HepG2 (cell line): ENCODE results near the gene ZFP36L2. TPM values are rescaled to one million over a fixed set of nuclear protein-coding genes. Genes with fewer than 3 reads are reported as not detected.

Experiments used
- ATAC-seq: fragments of 200-7000 bp; cut with Tn5 transposase; 3 replicates; pipeline ENCODE4 v1.9.1; 2020; ENCODE audit warnings: mild to moderate bottlenecking, moderate library complexity
- BruUV-seq: library from RNA; stranded (reverse); fragments of 400-500 nt; replicated peaks from 2 replicates; lab custom pipeline; 2021; lab: Mats Ljungman, UMichigan
- CTCF ChIA-PET: fragments of 300-600 bp; formaldehyde crosslinking; extraction: SDS; loops from one replicate; lab custom pipeline; 2021; ENCODE audit warnings: low total read pairs, inconsistent platforms, low intra/inter-chr PET ratio; lab: Yijun Ruan, JAX
- POLR2A ChIA-PET: fragments of 350-600 bp; sonication (Branson Sonifier 250); formaldehyde crosslinking; loops from one replicate; lab custom pipeline; 2020; ENCODE audit warnings: antibody characterized with exemption, inconsistent platforms; lab: Yijun Ruan, JAX
- DNase-seq: peaks from one replicate; pipeline ENCODE4 v3.0.0-alpha.2; 2015; ENCODE audit warnings: low spot score
- FAIRE-seq: peaks from 3 replicates; lab custom pipeline; 2011; peaks lifted over from hg19 to GRCh38; lab: Jason Lieb, UNC
- H2AFZ ChIP-seq: one replicate; pipeline ENCODE4 v1.6.1; 2011; ENCODE audit warnings: low read length, inconsistent platforms
- H3K27ac ChIP-seq: fragments of 300-600 bp; 3 replicates; pipeline ENCODE4 v1.8.0; 2011; ENCODE audit warnings: mixed run types, mild to moderate bottlenecking, mixed read lengths, low read length, inconsistent platforms; ENCODE audit not compliant: insufficient read depth; ENCODE audit errors: extremely low read length
- H3K27me3 ChIP-seq, 2 experiments: fragments of 200-600 bp in 1 of 2; 2 replicates in 1 of 2; 3 replicates in 1 of 2; pipeline versions ENCODE4 v1.6.0 to v1.8.0; 2011; ENCODE audit warnings: low read length in 2 of 2, mild to moderate bottlenecking in 2 of 2, moderate library complexity in 2 of 2, inconsistent platforms in 1 of 2; ENCODE audit not compliant: insufficient read depth in 2 of 2, control insufficient read depth in 1 of 2
- H3K36me3 ChIP-seq, 2 experiments: fragments of 200-600 bp in 1 of 2; replicated peaks in 1 of 2; 2 replicates in 1 of 2; 3 replicates in 1 of 2; pipeline versions ENCODE4 v1.5.1 to v1.8.0; 2011; ENCODE audit warnings: low read length in 2 of 2, inconsistent platforms in 1 of 2; ENCODE audit not compliant: insufficient read depth in 2 of 2, control insufficient read depth in 1 of 2
- H3K4me1 ChIP-seq: 2 replicates; pipeline ENCODE4 v1.5.1; 2012; ENCODE audit warnings: low read length, inconsistent platforms; ENCODE audit not compliant: insufficient read depth
- H3K4me2 ChIP-seq: 2 replicates; pipeline ENCODE4 v1.6.0; 2011; ENCODE audit warnings: low read depth, low read length, inconsistent platforms
- H3K4me3 ChIP-seq, 3 experiments: fragments of 200-600 bp in 1 of 3; sonication (generic), shearing (Covaris generic) in 1 of 3; replicated peaks in 1 of 3; 2 replicates each; pipeline ENCODE4 v1.5.1; 2011 to 2016; ENCODE audit warnings: low read length in 3 of 3, inconsistent platforms in 2 of 3, low read depth in 2 of 3, mild to moderate bottlenecking in 2 of 3, control low read depth in 1 of 3, mixed read lengths in 1 of 3; ENCODE audit not compliant: insufficient read depth in 1 of 3
- H3K79me2 ChIP-seq: one replicate; pipeline ENCODE4 v1.6.1; 2011; ENCODE audit warnings: low read length, inconsistent platforms; ENCODE audit not compliant: insufficient read depth
- H3K9ac ChIP-seq: 2 replicates; pipeline ENCODE4 v1.6.0; 2011; ENCODE audit warnings: mild to moderate bottlenecking, low read depth, low read length, inconsistent platforms; ENCODE audit not compliant: insufficient read depth
- H3K9me3 ChIP-seq: 2 replicates; pipeline ENCODE4 v1.5.1; 2012; ENCODE audit warnings: mild to moderate bottlenecking, low read length
- H4K20me1 ChIP-seq: 2 replicates; pipeline ENCODE4 v1.6.0; 2011; ENCODE audit warnings: inconsistent platforms, mild to moderate bottlenecking, low read length, moderate library complexity; ENCODE audit not compliant: insufficient read depth
- ARID2 ChIP-seq: sonication (generic); formaldehyde crosslinking; IDR thresholded peaks from 2 replicates; pipeline ENCODE4 v1.8.1; 2022; ENCODE audit warnings: mild to moderate bottlenecking, missing genetic modification reagents, borderline replicate concordance
- ATF1 ChIP-seq: IDR thresholded peaks from 2 replicates; pipeline ENCODE4 v1.6.1; 2016; ENCODE audit warnings: mild to moderate bottlenecking, control low read depth
- BCLAF1 ChIP-seq: fragments of 450-650 bp; IDR thresholded peaks from 2 replicates; pipeline ENCODE4 v1.6.1; 2017; ENCODE audit warnings: mild to moderate bottlenecking
- CEBPZ ChIP-seq: IDR thresholded peaks from 2 replicates; pipeline ENCODE4 v1.6.1; 2012; ENCODE audit warnings: low read length, improper control_type of control experiment
- KDM4B ChIP-seq: sonication (generic); formaldehyde crosslinking; IDR thresholded peaks from 2 replicates; pipeline ENCODE4 v1.4.0; 2020; ENCODE audit warnings: missing genetic modification reagents
- KDM5A ChIP-seq: fragments of 200-600 bp; sonication (generic); IDR thresholded peaks from 2 replicates; pipeline ENCODE4 v1.7.0; 2018; ENCODE audit warnings: antibody characterized with exemption, mild to moderate bottlenecking, low read length, borderline replicate concordance
- MAZ ChIP-seq, 2 experiments: sonication (generic) in 1 of 2; formaldehyde crosslinking in 1 of 2; IDR thresholded peaks; 2 replicates each; pipeline versions ENCODE4 v1.5.0 to v1.6.1; 2012 to 2020; ENCODE audit warnings: low read depth in 2 of 2, mild to moderate bottlenecking in 2 of 2, borderline replicate concordance in 1 of 2, improper control_type of control experiment in 1 of 2, low read length in 1 of 2, missing genetic modification reagents in 1 of 2, moderate library complexity in 1 of 2
- PAX8 ChIP-seq: sonication (generic); formaldehyde crosslinking; IDR thresholded peaks from 2 replicates; pipeline ENCODE4 v1.8.0; 2022; ENCODE audit warnings: mild to moderate bottlenecking, missing genetic modification reagents, borderline replicate concordance
- PITX1 ChIP-seq: sonication (generic); formaldehyde crosslinking; IDR thresholded peaks from 2 replicates; pipeline ENCODE4 v1.5.1; 2020; ENCODE audit warnings: mild to moderate bottlenecking, missing genetic modification reagents
- RXRB ChIP-seq: IDR thresholded peaks from 2 replicates; pipeline ENCODE4 v1.6.1; 2016; ENCODE audit warnings: borderline replicate concordance, missing genetic modification reagents, missing compliant biosample characterization
- SETDB1 ChIP-seq: sonication (generic); formaldehyde crosslinking; IDR thresholded peaks from 2 replicates; pipeline ENCODE4 v1.5.1; 2020; ENCODE audit warnings: missing genetic modification reagents, mild to moderate bottlenecking, borderline replicate concordance
- SKI ChIP-seq: fragments of 450-650 bp; IDR thresholded peaks from one replicate; pipeline ENCODE4 v1.6.1; 2018; ENCODE audit warnings: mild to moderate bottlenecking; ENCODE audit not compliant: partially characterized antibody
- TRIM22 ChIP-seq: fragments of 450-650 bp; IDR thresholded peaks from 2 replicates; pipeline ENCODE4 v1.6.1; 2017
- ZNF230 ChIP-seq: sonication (generic); formaldehyde crosslinking; IDR thresholded peaks from 2 replicates; pipeline ENCODE4 v1.4.0; 2020; ENCODE audit warnings: mild to moderate bottlenecking, missing genetic modification reagents
- ZNF816 ChIP-seq: sonication (generic); formaldehyde crosslinking; IDR thresholded peaks from 2 replicates; pipeline ENCODE4 v1.8.0; 2022; ENCODE audit warnings: missing genetic modification reagents, mild to moderate bottlenecking, borderline replicate concordance
- ZNF878 ChIP-seq: sonication (generic); formaldehyde crosslinking; IDR thresholded peaks from 2 replicates; pipeline ENCODE4 v1.8.1; 2023; ENCODE audit warnings: mild to moderate bottlenecking, missing genetic modification reagents, moderate library complexity
- WGBS: methylation state at CpG from one replicate; pipeline ENCODE4 v1.1.6; 2017; ENCODE audit warnings: low lambda C conversion rate; 5-methylcytosine and 5-hydroxymethylcytosine counted together
- in situ Hi-C: cut with HindIII; loops from 2 replicates; pipeline ENCODE4 v1.10.0; 2017; ENCODE audit warnings: low pct_unique_long_range_greater_than_20kb; ENCODE audit not compliant: extremely low pct_ligation_motif_present
- intact Hi-C: fragments of 100-400 bp; cut with micrococcal nuclease; formaldehyde crosslinking; loops from one replicate; pipeline ENCODE4 v1.10.0; 2022; ENCODE audit not compliant: unreplicated experiment
- polyA plus RNA-seq, 8 experiments: library from polyadenylated mRNA; depleted of rRNA in 3 of 8; stranded (reverse) in 7 of 8; unstranded in 1 of 8; fragments of >200 nt; fragmentation: Illumina TruSeq in 4 of 8; extraction: Trizol in 4 of 8; gene quantifications; 2 replicates each; pipeline versions ENCODE4 v1.2.1 to v1.2.3, GENCODE V29; 2011 to 2016; ENCODE audit warnings: low read depth in 4 of 8, missing spikeins in 1 of 8, mixed read lengths in 1 of 8; ENCODE audit not compliant: insufficient read depth in 1 of 8
- total RNA-seq, 5 experiments: library from RNA; depleted of rRNA; stranded (reverse); fragments of >200 nt; fragmentation: Illumina TruSeq; extraction: Trizol; gene quantifications; 2 replicates each; pipeline ENCODE4 v1.2.3, GENCODE V29; 2016; ENCODE audit warnings: low read depth in 1 of 5

Gene ZFP36L2
- total and polyA plus RNA-seq, 2 of the 13 experiments (the other 11 are each of a cell fraction or from before 2014, with no cell fraction given): 11.2 to 21.8 TPM

GRCh38 chr2:43184339-43184895 is 42.0 kb downstream of the ZFP36L2 start:
- Histone ChIP-seq H3K9me3 (no peaks in the 10 kb centered on the region), H3K4me1 (peaks cover 82% of the 10 kb centered on the region), H3K4me3 (peak overlapping the region in 1 of 3 experiments; percentile 26; a peak in 1 of 6 replicates), H3K4me2 (peak overlapping the region; percentile 49), H3K27ac (peak overlapping the region; percentile 42), H3K27me3 (no peaks in the 10 kb centered on the region), H3K9ac (no peak overlapping the region), H3K79me2 (no peaks in the 10 kb centered on the region), H4K20me1 (no peaks in the 10 kb centered on the region), H3K36me3 (no peaks in the 10 kb centered on the region), H2AFZ (no peak overlapping the region)
- ChIA-PET POLR2A (interaction anchor here (0.6 to 2.2 kb wide), 7 partner anchors 9 to 206 kb away, joined by 3 to 19 read pairs (median 5); partner anchors contain the start of gene ZFP36L2), CTCF (no interaction called here)
- no TSS peak for BruUV-seq
- intact Hi-C loops (loop anchor here (1.0 kb wide), 1 partner anchor 10 kb away; no protein-coding TSS in a partner anchor), in situ Hi-C loops (no loop called here)
- DNase-seq (peak; percentile 94), FAIRE-seq (peak; percentile 96), ATAC-seq (peak; percentile 84)
- 5% methylated on average over 11 of the region's 12 CpGs for WGBS
- TF ChIP-seq KDM4B (CRISPR knock-in tag) (no peak; the same call in 1 of the 2 replicates), SETDB1 (CRISPR knock-in tag) (no peak), KDM5A (no peak), ZNF878 (0 out of 2 replicates have a peak, but pooled peaks have one; percentile 50), ATF1 (CRISPR knock-in tag) (0 out of 2 replicates have a peak, but pooled peaks have one; percentile 31), PITX1 (CRISPR knock-in tag) (peak; percentile 65), BCLAF1 (no peak), MAZ (IDR thresholded peaks at IDR 0.05; ENCODE audit: borderline replicate concordance, low read depth, low read length) (peak; percentile 90), MAZ (CRISPR knock-in tag; IDR thresholded peaks at IDR 0.05; ENCODE audit: low read depth) (peak; percentile 96), ZNF230 (CRISPR knock-in tag) (no peak), RXRB (CRISPR knock-in tag) (peak; percentile 98), ARID2 (no peak), SKI (peak; percentile 99), ZNF816 (peak; percentile 82; the same call in 1 of the 2 replicates), CEBPZ (no peak), PAX8 (CRISPR knock-in tag) (no peak), TRIM22 (no peak)
